Kidney (tissue), 14 donors: ENCODE data around the gene ZNF148. TPM values are rescaled to one million over a fixed set of nuclear protein-coding genes. Genes with fewer than 3 reads are reported as not detected.
A peak's percentile ranks its signal among the peaks of the same experiment; 100 is the strongest.
"Not testable (repeated sequence)": the region's sequence is repeated elsewhere in the genome, so short reads cannot be mapped to it uniquely, and the experiment has no call there.

Experiments used
- DNase-seq, 5 donors: peaks; one replicate each; pipeline ENCODE4 v3.0.0-alpha.2; 2013 to 2020
- FAIRE-seq: peaks from 2 replicates; lab custom pipeline; 2012; peaks lifted over from hg19 to GRCh38; lab: Jason Lieb, UNC
- H3K27ac ChIP-seq, 2 donors: one replicate each; pipeline ENCODE4 v1.7.0; 2013; ENCODE audit warnings: low read depth in 2 of 2, low read length in 2 of 2, inconsistent platforms in 1 of 2
- H3K27me3 ChIP-seq: one replicate; pipeline ENCODE4 v1.7.1; 2013; ENCODE audit warnings: low read length, inconsistent platforms; ENCODE audit not compliant: control insufficient read depth, insufficient read depth
- H3K36me3 ChIP-seq, 3 donors: one replicate each; pipeline versions ENCODE4 v1.7.0 to v1.7.1; 2013; ENCODE audit warnings: low read length in 3 of 3, control low read depth in 1 of 3, inconsistent platforms in 1 of 3; ENCODE audit not compliant: insufficient read depth in 3 of 3, control insufficient read depth in 2 of 3
- H3K4me1 ChIP-seq, 3 donors: one replicate each; pipeline versions ENCODE4 v1.7.0 to v1.7.1; 2013; ENCODE audit warnings: low read length in 3 of 3, inconsistent platforms in 1 of 3, low read depth in 1 of 3; ENCODE audit not compliant: control insufficient read depth in 2 of 3, insufficient read depth in 2 of 3
- H3K4me3 ChIP-seq, 3 donors: one replicate each; pipeline versions ENCODE4 v1.7.0 to v1.8.1; 2013; ENCODE audit warnings: low read length in 3 of 3, control low read depth in 1 of 3, inconsistent platforms in 1 of 3
- H3K9ac ChIP-seq, 3 donors: one replicate each; pipeline versions ENCODE4 v1.7.0 to v1.7.1; 2013; ENCODE audit warnings: low read length in 3 of 3, control low read depth in 1 of 3, inconsistent platforms in 1 of 3
- H3K9me3 ChIP-seq, 3 donors: one replicate each; pipeline versions ENCODE4 v1.7.0 to v1.7.1; 2013; ENCODE audit warnings: low read length in 3 of 3, control low read depth in 1 of 3, inconsistent platforms in 1 of 3; ENCODE audit not compliant: control insufficient read depth in 2 of 3, insufficient read depth in 1 of 3
- intact Hi-C: fragments of 100-400 bp; cut with DNase I; formaldehyde crosslinking; loops from one replicate; pipeline ENCODE4 v1.11.1; 2022
- polyA plus RNA-seq: library from polyadenylated mRNA; stranded (reverse); fragments of 350-450 nt; fragmentation: Illumina TruSeq; extraction: RNeasy Lipid Tissue Mini Kit (QIAGEN cat#74804); gene quantifications from one replicate; pipeline ENCODE4 v1.2.3, GENCODE V29; 2014; ENCODE audit warnings: low read depth, low replicate concordance; ENCODE audit not compliant: insufficient read depth
- total RNA-seq: library from RNA; stranded (reverse); fragmentation: NEBNext Ultra II Directional; extraction: Animal tissue kit (Norgen Biotek cat#: 25700); gene quantifications from one replicate; pipeline ENCODE4 v1.2.1, GENCODE V29; 2021
- TF ChIP-seq, protein P1 (sequence below): IDR thresholded peaks from 3 replicates; pipeline ENCODE4 v1.5.1; 2012; ENCODE audit warnings: mild to moderate bottlenecking, moderate library complexity, borderline replicate concordance; ENCODE audit not compliant: insufficient read depth; ENCODE audit errors: extremely low read depth
- donor health status: control.
- donor health status: control.
- donor health status: control.
- donor health status: control.
- donor health status: control.
- donor health status: DM: yes; HTN: yes; CAD: no.
- donor health status: Normal renal cell carcinoma (clear cell type).

ZNF148 gene
- total and polyA plus RNA-seq, 2 donors from 2014 or later: 5.4 to 74.4 TPM

DNA sequence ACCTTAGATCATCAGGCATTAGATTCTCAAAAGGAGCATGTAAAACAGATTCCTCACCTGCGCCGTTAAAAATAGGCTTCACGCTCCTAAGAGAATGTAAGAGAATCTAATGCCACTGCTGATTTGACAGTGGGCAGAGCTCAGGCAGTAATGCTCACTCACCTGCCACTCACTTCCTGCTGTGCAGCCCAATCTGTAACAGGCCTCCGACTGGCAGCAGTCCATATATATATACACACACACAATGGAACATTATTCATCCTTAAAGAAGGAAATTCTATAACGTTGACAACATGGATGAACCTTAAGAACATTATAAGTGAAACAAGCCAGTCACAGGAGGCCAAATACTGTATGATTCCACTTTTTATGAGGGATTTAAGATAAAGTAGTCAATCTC, 24.5 kb downstream of the ZNF148 start:
- intact Hi-C loops: no loop called here
- TF ChIP-seq, protein P1, sequence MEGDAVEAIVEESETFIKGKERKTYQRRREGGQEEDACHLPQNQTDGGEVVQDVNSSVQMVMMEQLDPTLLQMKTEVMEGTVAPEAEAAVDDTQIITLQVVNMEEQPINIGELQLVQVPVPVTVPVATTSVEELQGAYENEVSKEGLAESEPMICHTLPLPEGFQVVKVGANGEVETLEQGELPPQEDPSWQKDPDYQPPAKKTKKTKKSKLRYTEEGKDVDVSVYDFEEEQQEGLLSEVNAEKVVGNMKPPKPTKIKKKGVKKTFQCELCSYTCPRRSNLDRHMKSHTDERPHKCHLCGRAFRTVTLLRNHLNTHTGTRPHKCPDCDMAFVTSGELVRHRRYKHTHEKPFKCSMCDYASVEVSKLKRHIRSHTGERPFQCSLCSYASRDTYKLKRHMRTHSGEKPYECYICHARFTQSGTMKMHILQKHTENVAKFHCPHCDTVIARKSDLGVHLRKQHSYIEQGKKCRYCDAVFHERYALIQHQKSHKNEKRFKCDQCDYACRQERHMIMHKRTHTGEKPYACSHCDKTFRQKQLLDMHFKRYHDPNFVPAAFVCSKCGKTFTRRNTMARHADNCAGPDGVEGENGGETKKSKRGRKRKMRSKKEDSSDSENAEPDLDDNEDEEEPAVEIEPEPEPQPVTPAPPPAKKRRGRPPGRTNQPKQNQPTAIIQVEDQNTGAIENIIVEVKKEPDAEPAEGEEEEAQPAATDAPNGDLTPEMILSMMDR: no peak
- FAIRE-seq (no peak), DNase-seq (no peak)
- Histone ChIP-seq H3K27ac (no peak overlapping the region), H3K36me3 (no peaks in the 10 kb centered on the region), H3K27me3 (no peaks in the 10 kb centered on the region), H3K4me1 (peaks cover 0 to under 1% (median 0%) of the 10 kb centered on the region in 3 donors), H3K4me3 (no peak overlapping the region), H3K9ac (no peak overlapping the region), H3K9me3 (peaks cover 0 to 9% (median 0%) of the 10 kb centered on the region in 3 donors)

- H3K27ac ChIP-seq: no peak overlapping the region
- H3K4me3 ChIP-seq: no peak overlapping the region
- no peak overlapping the region for H3K9ac ChIP-seq
- no peaks in the 10 kb centered on the region for H3K36me3 ChIP-seq
- H3K4me1 ChIP-seq: no peaks in the 10 kb centered on the region
- intact Hi-C loops: no loop called here
- no peaks in the 10 kb centered on the region for H3K27me3 ChIP-seq
- TF ChIP-seq, protein P1: no peak
- FAIRE-seq: no peak
- DNase-seq: no peak
- H3K9me3 ChIP-seq: peaks cover 0 to 13% (median 0%) of the 10 kb centered on the region in 3 donors
These were observed 25.5 kb downstream of the ZNF148 start for GRCh38 chr3:125349556-125350165.

DNA sequence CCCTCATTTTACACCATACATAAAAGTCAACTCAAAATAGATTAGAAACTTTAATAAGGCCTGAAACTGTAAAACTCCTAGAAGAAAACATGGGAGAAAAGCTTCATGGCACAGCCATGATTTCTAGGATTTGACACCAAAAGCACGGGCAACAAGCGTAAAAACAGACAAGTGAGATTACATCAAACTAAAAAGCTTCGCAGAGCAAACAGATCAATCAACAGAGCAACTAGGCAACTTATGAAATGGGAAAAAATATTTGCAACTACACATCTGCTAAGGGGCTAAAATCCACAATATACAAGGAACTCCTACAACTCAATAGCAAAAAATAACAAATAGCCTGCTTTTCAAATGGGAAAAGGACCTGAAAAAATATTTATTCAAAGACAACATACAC, 26.1 kb downstream of the ZNF148 start:
- DNase-seq: no peak
- Histone ChIP-seq H3K27ac (no peak overlapping the region), H3K9me3 (peaks cover 0 to 13% (median 0%) of the 10 kb centered on the region in 3 donors), H3K36me3 (no peaks in the 10 kb centered on the region), H3K4me1 (peaks cover 0 to 4% (median 0%) of the 10 kb centered on the region in 3 donors), H3K9ac (no peak overlapping the region), H3K4me3 (no peak overlapping the region), H3K27me3 (no peaks in the 10 kb centered on the region)
- FAIRE-seq: no peak
- intact Hi-C loops: no loop called here
- TF ChIP-seq, protein P1: no peak

- H3K36me3 ChIP-seq, DNase-seq, FAIRE-seq, intact Hi-C loops, H3K9ac ChIP-seq, H3K4me1 ChIP-seq, H3K27me3 ChIP-seq: not testable (repeated sequence)
- peaks cover 0 to 13% (median 0%) of the 10 kb centered on the region in 3 donors for H3K9me3 ChIP-seq
- peak overlapping the region; percentile 45 to 64 for H3K27ac ChIP-seq
- peak overlapping the region in 2 of 3 donors; percentile 39 to 52 for H3K4me3 ChIP-seq
These were observed 31.8 kb downstream of the ZNF148 start for GRCh38 chr3:125343367-125343766.
